HG03558 (cell line): Measurements from ENCODE around the gene TCF7L2.

ENCODE experiments used
- ATAC-seq: cut with Tn5 transposase; IDR thresholded peaks from one replicate; pipeline ENCODE4 v1.9.1; 2021; ENCODE audit warnings: moderate number of reproducible peaks; ENCODE audit not compliant: unreplicated experiment; ENCODE audit errors: extremely low read depth

The TCF7L2 gene

DNA sequence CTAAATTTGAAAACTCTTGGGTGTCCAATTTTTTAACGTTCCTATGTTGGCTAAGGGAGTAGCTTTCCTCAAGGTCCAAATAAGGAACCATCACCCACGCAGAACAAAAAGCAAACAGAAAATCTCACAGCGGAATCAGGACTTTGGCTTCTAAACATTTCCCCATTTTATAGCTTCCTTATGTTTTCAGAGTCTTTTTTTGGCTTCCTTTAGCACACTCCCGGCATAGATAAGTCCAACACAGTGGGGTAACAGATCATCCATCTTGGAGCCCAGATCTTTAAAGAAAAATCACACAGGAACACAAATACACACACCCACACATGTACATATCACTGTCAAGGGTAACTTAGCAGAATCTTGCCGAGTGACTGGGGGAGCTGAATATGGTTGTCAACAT, 4.2 kb upstream of the TCF7L2 start:
- no peak for ATAC-seq

DNA sequence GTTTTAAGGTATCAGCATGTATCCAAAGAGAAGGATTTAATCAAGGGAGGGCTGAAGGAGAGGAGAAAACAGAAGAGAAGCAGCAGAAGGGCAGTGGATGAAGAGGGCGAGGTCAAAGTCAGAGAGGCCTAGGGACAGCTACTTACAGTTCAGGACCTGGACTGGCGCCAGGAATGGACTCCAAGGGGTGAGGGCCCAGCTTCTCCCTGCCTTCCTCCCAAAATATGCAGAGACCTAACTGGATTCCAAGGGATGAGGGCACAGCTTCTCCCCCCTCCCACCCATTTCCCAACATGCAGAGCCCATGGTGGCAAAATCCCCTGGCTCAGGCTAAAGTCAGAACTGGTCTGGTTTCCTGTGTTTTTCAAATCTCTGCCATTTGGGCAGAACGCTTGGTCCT, 3.4 kb upstream of the TCF7L2 start:
- ATAC-seq = no peak

DNA sequence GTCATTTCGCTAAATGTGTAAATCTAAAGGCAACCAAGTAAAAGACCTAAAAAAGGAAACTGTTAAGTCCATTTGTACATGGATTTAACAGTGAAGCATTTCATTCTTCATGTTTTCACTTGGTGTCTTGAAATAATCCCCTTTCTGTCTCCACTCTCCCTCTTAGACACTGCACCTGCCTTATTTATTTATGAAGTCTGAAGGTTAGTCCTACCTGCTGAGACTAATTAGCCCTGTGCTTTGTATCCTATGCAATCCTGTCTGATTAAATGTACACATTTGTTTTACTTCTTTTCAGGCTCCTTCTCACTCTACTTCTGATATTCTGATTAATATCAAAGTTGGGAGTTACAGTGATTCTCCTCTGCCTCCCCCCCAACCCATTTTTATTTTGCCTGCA, 1.9 kb upstream of the TCF7L2 start:
- ATAC-seq = no peak

GRCh38 chr10:112949143-112949823, 764 bp upstream of the TCF7L2 start:
- ATAC-seq = no peak

- no peak for ATAC-seq
Observed at GRCh38 chr10:112950714-112951358, 789 bp downstream of the TCF7L2 start.

GRCh38 chr10:112951359-112952281, 1.6 kb downstream of the TCF7L2 start:
- no peak for ATAC-seq

DNA sequence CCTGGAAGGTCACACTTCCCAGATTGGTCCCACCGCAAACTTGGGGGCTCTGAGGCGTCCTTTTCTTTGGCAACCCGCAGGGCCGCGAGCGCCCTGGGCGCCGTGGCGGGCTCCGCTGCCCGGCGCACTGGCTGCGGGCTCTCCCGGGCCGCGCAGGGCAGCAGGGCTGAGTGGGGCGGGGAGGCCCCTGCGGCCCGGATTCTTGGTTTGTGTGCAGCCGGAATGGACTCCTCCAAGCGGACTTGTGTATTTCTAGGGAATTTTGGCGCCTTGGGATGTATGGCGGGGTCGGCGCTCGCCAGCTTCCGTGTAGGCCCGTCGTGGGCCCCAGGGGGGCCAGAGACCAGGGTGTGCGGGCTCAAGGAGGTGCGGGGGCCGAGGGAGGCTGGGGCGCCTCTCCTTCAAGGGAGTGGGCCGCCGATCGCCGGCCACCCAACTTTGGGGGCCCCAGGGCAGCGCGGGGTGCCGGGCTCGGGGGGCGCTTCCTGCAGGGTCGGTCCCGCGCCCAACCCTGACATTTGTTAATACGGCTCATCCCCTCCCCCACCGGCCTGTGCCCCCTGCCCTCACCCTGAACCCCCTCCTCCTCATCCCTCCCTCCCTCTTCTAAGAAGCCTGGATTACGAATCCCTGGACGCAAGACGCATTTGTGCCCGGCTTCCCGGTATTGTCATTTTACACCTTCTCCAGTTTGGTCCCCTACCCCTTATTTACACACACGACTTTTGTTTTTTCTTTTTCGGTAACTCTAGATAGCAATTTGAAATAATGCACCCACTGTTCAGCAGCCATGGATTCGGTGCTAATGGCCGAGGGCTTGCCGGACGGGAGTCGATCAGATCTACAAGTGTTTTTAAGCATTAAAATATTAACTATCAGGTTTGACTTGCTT, 2.5 kb downstream of the TCF7L2 start:
- no peak for ATAC-seq

DNA sequence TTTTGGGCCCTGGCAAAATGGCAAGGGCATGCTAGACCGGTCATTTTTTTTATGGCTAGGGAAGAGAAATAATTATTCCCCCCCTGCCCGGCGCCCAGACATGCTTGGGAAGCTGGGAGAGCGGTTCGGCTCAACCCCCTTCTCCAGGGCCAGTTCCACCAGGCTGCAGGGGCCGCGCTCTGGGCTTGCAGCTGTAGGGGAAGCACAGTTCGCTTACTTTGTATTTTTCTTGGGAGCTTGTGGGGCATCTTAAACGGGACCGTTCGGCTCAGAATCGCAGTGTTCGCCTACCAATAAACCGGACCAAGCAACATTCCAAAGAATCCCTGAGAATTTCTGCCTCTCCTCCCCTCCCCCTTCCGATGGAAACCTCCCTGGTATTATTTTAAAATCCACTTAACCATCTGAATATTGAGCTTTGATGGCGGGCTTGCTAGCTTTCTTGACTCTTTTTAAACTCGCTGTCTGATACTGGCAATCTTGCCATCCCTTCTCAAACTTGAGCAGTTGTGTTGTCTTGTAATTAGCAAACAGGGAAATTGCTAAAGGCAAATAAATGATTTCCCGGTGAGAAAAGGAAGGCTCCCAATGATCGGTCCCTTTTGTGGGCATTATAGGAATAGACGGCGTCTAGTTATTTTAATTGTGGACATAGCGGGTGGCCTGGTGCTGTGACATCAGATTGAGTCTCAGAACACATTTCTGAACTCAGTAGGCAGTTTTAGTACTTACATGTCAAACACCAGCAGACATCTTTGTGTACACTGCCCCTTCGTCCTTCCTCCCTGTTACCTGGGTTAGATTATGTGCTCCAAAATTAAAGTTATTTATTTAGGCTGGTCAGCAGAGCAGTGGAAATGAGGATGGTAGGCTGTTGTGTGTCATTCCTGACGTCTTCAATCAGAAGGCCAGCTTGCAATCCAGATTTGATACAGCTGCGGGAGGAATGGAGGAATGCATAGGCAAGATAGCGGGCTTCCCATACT, 3.4 kb downstream of the TCF7L2 start:
- no peak for ATAC-seq

DNA sequence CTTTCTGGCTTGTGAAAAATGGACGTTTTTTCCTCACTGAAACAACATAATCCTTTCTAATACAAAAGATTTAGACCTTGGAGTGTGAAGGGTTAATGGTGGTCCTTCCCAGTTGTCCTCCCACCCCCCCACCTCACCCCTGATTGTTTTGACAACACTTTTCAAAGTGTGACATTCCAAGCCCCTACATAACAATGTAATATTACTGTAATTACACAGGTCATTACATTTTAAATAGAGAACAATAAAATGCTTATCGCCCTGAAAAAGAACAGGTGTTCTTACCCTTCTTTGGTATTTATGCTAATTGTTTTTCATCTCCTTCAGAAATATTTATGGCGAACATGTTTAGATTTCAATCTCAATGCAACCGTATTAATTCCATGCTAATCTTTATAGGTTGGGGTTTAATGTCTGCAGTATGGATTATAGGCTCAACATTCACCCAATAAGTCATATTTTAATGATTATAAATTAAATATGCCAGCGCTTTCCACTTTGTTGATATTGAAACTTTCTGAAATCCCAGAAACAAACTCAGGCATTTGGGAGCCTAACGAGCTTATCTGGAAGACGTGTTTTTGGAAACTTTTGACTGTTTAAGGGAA, 5.0 kb downstream of the TCF7L2 start:
- no peak for ATAC-seq

GRCh38 chr10:112955582-112956421, 5.8 kb downstream of the TCF7L2 start:
- ATAC-seq = no peak

DNA sequence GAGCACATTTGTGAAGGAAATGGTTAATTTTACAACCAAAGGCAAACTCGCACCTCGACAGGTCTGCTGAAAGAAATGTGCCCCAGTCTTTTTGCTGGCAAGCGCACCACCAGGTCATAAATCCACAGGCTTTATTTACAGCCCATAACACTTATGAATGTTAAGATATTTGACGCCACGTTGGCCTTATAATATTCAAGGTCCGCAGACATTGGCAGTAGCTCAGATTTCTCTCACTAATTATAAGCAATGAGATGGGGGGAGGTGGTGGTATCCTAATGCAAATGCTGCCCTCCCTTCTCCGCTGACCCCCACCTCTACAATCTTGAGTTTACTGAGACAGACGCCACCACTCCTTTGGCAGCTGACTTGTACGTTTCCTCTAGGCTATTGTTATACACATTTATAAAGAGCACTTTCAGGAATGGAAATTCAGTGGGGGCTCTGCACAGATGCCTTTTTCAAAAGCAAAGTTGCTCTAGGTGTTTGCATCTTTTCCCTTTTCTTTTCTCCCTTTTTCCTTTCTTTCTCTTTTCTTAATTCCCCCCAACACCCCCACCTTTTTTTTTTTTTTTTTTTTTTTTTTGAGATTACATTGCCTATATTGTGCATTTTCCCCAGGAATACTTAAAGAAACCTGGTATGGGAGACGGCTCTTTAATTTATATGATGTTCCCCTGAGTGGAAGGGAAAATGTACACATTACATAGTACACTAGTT, 6.7 kb downstream of the TCF7L2 start:
- no peak for ATAC-seq

GRCh38 chr10:112957640-112958092, 7.6 kb downstream of the TCF7L2 start:
- no peak for ATAC-seq

DNA sequence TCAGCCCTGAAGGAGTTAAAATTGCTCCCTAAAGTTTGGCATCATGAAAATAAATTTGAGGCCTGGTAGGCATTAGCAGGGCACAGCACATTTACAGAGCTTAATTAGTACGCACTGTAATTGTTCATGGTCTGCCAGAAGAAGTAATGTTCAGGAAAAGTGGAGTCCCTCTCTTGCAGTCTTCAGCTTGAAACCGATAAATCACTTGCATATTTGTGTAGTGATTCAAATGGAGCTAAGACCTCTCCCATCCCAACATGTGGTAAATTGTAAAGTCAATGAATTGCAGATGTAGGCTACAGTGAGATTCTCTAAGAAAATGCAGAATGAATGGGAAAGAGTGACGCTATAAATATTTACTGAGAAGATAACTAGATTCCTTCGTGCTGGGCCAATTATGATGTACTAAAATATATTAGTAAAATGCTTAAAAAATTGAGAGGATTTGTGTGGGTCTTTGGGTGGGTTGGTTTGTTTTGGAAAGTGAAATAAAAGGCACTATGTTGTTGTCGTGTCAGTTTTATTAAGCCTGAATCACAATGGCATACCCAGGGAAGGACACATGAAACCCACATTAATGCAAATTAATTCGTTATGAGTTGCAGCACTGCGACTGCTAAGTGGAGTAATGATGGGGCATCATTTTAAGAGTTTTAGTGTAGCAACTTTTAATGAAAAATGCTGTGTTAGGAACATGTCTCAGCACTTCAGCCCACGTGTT, 8.4 kb downstream of the TCF7L2 start:
- ATAC-seq = no peak

DNA sequence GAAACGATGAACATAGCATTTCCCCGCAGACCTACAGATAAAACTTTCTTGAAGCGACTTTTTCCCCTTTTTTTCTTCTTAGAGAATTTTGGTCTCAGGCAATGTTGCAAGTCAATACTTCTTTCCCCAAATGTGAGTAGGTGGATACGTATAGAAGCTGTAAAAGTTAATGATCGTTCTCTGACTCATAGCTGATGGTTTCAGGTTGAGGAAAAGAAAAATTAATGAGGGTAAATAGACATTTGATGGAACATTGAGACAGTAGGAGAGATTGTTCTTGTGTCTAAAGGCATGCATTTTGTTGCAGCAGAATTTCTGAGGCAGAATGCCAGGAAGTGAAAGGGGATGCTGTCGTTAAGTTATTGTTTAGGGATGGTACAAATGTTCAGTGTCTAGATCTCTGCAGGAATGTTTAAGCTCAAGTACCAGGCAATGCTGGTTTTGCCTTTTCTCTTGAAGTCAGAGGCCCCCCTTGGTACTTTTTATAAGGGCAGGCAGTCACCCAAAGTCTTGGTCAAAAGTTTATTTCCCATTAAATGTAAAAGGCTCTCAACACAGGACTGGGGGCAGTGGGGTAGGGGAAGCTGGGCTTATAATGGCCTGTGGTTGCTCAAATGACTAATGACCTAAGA, 9.3 kb downstream of the TCF7L2 start:
- ATAC-seq = no peak

DNA sequence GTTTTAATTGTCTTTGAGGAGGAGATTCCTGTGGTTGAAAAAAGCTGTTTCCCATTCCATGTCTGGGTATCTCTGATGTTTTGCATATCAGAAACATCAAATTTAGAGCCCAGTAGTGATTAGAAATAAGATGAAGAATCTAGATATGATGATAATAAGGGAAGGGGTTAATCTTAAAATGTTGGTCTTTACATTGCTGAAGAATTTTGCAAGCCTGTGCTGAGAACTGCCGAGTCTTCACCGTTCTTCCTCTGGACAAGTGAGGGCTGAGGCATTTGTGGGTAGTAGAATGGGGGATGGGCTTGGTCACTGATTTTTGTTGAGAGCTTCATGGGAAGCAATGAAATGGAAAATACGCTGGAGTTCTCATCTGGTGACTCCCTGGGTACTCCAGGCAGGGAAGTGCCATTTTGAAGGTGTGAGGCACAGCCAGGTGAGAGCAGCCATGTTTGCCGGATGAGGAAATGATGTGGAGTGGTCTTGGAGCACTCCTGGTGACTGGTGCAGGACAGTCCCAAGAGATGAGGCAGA, 10.2 kb downstream of the TCF7L2 start:
- ATAC-seq = no peak

GRCh38 chr10:112961609-112962008, 11.6 kb downstream of the TCF7L2 start:
- ATAC-seq = no peak
